ENCODE measurements around the gene STAU1.
A peak's percentile ranks its signal among the peaks of the same experiment; 100 is the strongest.
"Not testable (repeated sequence)": the region's sequence is repeated elsewhere in the genome, so short reads cannot be mapped to it uniquely, and the experiment has no call there.

STAU1 gene

DNA sequence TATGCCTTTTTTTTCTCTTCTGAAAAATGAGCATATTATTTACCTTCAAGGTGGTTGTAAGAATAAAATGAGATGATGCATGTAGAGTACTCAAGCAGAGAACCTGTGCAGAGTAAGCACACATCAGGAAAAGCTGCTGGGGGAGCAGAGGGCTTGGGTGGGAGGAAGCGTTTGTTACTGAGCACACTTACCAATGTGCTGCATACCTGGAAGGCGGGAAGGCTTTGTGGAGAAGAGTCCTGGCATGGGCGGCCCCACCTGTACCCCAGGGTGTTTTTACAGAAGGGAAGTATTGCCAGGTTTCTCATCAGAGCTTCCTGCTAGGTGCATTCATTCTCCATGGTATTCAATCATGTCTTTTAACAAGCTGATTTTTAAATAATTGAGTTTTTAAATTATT lies 89.1 kb downstream of the STAU1 start:
- ATAC-seq (no peak), DNase-seq (ENCODE audit: low spot score in 2 of 2) (no peak)
- H3K4me3 Mint-ChIP-seq = no peak overlapping the region
- no peaks in the 10 kb centered on the region for H3K4me1 Mint-ChIP-seq
- peaks cover 92% of the 10 kb centered on the region for H3K36me3 Mint-ChIP-seq
- peak overlapping the region; percentile 16 for H3K27ac Mint-ChIP-seq
- no peaks in the 10 kb centered on the region for H3K9me3 Mint-ChIP-seq

DNA sequence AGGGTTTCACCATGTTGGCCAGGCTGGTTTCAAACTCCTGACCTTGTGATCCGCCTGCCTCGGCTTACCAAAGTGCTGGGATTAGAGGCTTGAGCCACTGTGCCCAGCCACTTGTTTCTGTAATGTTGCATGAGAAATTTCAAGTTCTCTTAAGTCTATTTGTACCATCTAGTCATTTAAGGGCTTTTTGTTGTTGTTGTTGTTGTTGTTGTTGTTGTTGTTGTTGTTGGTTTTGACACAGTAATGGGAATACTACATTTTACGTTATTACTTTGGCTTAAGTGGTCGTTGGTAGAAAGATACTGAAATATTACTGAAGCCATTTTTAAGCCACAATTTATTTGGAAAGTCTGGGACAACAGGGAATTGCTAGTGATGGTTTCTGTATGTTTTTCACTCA lies 90.0 kb downstream of the STAU1 start:
- Mint-ChIP-seq H3K36me3 (peaks cover 92% of the 10 kb centered on the region), H3K27ac (peak overlapping the region; percentile 17), H3K9me3 (no peaks in the 10 kb centered on the region), H3K4me1 (no peaks in the 10 kb centered on the region), H3K4me3 (no peak overlapping the region)
- ATAC-seq (no peak), DNase-seq (ENCODE audit: low spot score in 2 of 2) (no peak)

DNA sequence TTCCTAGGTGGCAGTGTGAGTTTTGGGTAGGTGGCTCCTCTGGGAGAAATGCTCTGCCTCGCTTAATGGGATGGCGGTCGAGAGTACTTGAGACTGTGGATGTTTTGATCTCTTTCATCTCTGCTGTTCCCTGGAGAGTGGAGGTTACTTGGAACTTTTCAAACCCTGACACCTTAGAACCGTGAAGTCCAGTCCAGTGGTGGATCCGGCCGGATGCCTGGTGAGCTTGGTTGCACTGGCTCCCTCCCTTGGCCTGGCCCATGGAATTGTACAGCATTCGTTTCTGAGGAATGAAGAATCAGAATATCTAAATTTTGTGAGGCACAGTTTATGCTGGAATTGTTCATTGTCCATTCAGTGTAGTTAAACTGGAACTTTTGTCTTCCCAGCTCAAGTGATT lies 91.0 kb downstream of the STAU1 start:
- no peaks in the 10 kb centered on the region for H3K9me3 Mint-ChIP-seq

DNA sequence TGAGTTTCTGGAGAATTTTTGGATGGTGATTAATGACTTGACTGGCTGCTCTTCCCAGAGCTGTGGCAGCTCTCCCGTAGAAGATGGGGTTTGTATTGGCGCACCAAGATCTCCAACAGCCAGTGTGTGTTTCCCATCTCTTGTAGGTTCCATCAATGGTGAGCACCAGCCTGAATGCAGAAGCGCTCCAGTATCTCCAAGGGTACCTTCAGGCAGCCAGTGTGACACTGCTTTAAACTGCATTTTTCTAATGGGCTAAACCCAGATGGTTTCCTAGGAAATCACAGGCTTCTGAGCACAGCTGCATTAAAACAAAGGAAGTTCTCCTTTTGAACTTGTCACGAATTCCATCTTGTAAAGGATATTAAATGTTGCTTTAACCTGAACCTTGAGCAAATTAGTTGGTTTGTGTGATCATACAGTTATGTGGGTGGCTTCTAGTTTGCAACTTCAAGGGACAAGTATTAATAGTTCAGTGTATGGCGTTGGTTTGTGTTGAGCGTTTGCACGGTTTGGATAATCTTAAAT lies 91.9 kb downstream of the STAU1 start:
- Mint-ChIP-seq H3K36me3 (peaks cover 100% of the 10 kb centered on the region), H3K4me3 (no peak overlapping the region), H3K4me1 (no peaks in the 10 kb centered on the region), H3K9me3 (no peaks in the 10 kb centered on the region), H3K27ac (no peak overlapping the region)
- ATAC-seq (no peak), DNase-seq (ENCODE audit: low spot score in 2 of 2) (no peak)

More for the DNA sequence above, 91.0 kb downstream of the STAU1 start:
- peaks cover 93% of the 10 kb centered on the region for H3K36me3 Mint-ChIP-seq
- ATAC-seq = no peak
- no peak for DNase-seq (ENCODE audit: low spot score in 2 of 2)
- H3K27ac Mint-ChIP-seq = no peak overlapping the region
- H3K4me3 Mint-ChIP-seq = no peak overlapping the region
- no peaks in the 10 kb centered on the region for H3K4me1 Mint-ChIP-seq

DNA sequence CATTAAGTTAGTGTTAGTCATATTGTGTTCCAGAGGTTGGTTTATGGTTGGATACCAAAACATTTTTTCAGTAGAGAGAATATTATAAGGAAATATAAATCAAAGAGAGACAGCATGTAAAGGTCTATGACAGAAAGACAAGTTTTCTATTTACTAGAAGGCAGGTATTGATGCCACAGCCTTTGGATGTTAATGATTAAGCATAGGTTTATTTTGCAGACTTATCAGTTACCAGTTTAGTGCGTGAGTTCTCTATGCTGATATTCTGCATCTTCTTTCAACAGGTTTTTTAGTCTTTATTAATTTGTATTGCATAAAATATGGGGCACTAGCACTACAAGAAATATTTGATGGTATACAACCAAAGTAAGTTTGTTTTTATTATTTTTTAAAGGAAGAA lies 96.4 kb downstream of the STAU1 start:
- ATAC-seq (no peak), DNase-seq (ENCODE audit: low spot score in 2 of 2) (no peak)
- Mint-ChIP-seq H3K9me3 (no peaks in the 10 kb centered on the region), H3K4me1 (no peaks in the 10 kb centered on the region), H3K36me3 (peaks cover 100% of the 10 kb centered on the region), H3K4me3 (no peak overlapping the region), H3K27ac (peak overlapping the region; percentile 29)

DNA sequence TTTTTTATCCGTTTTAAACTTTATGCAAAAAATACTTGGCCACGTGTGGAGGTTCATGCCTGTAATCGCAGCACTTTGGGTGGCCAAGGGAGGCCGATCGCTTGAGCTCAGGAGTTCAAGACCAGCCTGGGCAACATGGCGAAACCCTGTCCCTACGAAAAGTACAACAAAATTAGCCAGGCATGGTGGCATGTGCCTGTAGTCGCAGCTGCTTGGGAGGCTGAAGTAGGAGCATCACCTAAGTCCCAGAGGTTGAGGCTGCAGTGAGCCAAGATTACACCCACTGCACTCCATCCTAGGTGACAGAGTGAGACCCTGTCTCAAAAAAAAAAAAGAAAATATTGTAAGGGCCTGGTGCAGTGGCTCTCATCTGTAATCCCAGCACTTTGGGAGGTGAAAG lies 97.0 kb downstream of the STAU1 start:
- Mint-ChIP-seq H3K36me3 (peaks cover 100% of the 10 kb centered on the region), H3K4me3 (no peak overlapping the region), H3K4me1 (no peaks in the 10 kb centered on the region), H3K27ac (no peak overlapping the region), H3K9me3 (no peaks in the 10 kb centered on the region)
- DNase-seq (ENCODE audit: low spot score in 2 of 2) = no peak
- ATAC-seq = no peak

DNA sequence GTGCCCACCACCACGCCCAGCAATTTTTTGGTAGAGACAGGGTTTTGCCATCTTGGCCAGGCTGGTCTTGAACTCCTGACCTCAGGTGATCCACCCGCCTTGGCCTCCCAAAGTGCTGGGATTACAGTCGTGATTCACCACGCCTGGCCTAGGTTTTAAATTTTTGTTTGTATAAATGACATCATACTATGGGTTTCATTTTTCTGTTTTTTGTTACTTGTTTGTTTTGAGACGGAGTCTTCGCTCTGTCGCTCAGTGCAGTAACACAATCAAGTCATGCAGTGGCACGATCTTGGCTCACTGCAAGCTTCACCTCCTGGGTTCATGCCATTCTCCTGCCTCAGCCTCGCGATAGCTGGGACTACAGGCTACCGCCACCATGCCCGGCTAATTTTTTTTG lies 105.8 kb downstream of the STAU1 start:
- H3K9me3 Mint-ChIP-seq; ATAC-seq; DNase-seq (ENCODE audit: low spot score in 2 of 2); H3K4me3 Mint-ChIP-seq; H3K27ac Mint-ChIP-seq; H3K4me1 Mint-ChIP-seq: not testable (repeated sequence)
- H3K36me3 Mint-ChIP-seq = peaks cover 100% of the 10 kb centered on the region

DNA sequence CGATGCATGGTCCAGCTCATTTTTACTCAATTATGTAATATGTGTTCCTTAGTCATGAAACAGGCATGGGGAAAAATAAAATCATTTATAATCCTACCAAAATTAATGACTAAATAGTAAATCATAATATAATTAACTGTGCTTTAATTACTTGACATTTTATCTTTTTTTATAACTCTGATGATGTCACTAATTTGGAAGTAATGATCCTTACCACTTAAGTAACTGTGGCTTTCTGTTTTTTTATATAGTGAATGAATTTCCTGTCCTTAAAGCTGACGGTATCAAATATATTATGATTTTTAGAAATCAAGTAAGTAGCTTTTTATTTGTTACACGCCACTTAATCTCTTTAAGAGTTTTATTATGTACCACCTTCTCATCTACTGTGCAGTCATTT lies 109.8 kb downstream of the STAU1 start:
- Mint-ChIP-seq H3K4me1 (peaks cover 7% of the 10 kb centered on the region), H3K27ac (no peak overlapping the region), H3K9me3 (no peaks in the 10 kb centered on the region), H3K4me3 (no peak overlapping the region), H3K36me3 (peaks cover 100% of the 10 kb centered on the region)
- no peak for DNase-seq (ENCODE audit: low spot score in 2 of 2)
- ATAC-seq = no peak

DNA sequence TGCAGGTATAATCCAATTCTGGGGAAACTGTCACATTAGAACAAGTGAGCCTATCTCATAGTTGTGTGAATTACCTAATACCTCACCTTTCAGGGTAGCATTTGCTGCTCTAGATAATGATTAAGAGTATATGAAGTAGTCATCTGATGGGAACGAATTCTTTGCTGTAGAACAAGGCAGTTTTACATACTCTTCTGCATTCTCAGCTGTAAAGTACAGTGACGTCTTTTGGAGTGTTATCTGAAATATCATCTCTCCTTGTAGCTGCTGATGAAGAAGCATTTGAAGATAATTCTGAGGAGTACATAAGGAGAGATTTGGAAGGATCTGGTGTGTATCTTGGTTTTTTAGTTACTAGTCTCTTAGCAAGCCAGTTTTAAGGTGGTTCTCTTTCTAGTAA lies 113.6 kb downstream of the STAU1 start:
- Mint-ChIP-seq H3K36me3 (peaks cover 100% of the 10 kb centered on the region), H3K4me3 (no peak overlapping the region), H3K4me1 (peaks cover 7% of the 10 kb centered on the region), H3K27ac (peak overlapping the region; percentile 33), H3K9me3 (no peaks in the 10 kb centered on the region)
- ATAC-seq (no peak), DNase-seq (ENCODE audit: low spot score in 2 of 2) (no peak)

Measured in stimulated activated effector memory CD8-positive, alpha-beta T cell treated with anti-CD3 and anti-CD28 coated beads, Interleukin-12 subunit alpha, Interleukin-12 subunit beta, amount 100 ng/mL, for 72 hours (primary cell).